Measurements from ENCODE around the gene RRAS2. TPM values are rescaled to one million over a fixed set of nuclear protein-coding genes. Genes with fewer than 3 reads are reported as not detected.

The RRAS2 gene
- total RNA-seq, 2 experiments from 2014 or later: 0.60 TPM; not detected in 1

DNA sequence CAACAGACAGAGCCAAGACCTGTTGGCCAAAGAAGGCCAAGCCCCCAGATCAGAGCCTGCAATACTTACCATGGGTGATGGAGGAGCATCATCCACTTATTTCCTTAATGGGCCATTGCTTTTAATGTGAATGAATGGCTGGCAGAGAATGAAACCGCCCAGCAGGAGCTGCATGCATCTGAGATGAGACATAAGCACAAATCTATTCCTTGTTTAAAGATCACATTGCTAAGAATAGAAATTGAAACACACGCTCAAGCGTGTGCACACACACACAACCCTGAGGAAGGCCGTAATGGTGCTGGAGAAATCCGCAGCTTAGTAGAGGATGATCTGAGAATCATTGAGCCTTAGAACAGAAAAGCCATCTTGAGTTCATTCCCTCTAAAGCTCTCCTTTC is 5.3 kb upstream of the RRAS2 start:
- Histone ChIP-seq H3K79me2 (ENCODE audit: insufficient read depth, low read depth, low read length) (no peaks in the 10 kb centered on the region), H3K4me3 (ENCODE audit: low read depth, low read length, poor library complexity, severe bottlenecking) (no peak overlapping the region), H3K4me1 (ENCODE audit: insufficient read depth, low read length, poor library complexity, severe bottlenecking) (no peaks in the 10 kb centered on the region), H3K9me3 (ENCODE audit: low read length) (no peaks in the 10 kb centered on the region), H3K27ac (ENCODE audit: low read depth, low read length, poor library complexity, severe bottlenecking) (no peak overlapping the region), H4K20me1 (ENCODE audit: insufficient read depth, low read length) (no peaks in the 10 kb centered on the region), H3K4me2 (ENCODE audit: low read length) (no peak overlapping the region), H2AFZ (ENCODE audit: low read length) (no peak overlapping the region), H3K9me2 (ENCODE audit: insufficient read depth, low read length) (no peaks in the 10 kb centered on the region), H3K36me3 (ENCODE audit: insufficient read depth, low read length) (no peaks in the 10 kb centered on the region)
- DNase-seq (ENCODE audit: low spot score): no peak
- CTCF ChIA-PET (ENCODE audit: unreplicated experiment): no interaction called here
- POLR2A ChIA-PET: no interaction called here
- no TSS peak for BruUV-seq (replicated peaks)
- intact Hi-C loops (cut with micrococcal nuclease; ENCODE audit: unreplicated experiment): no loop called here
- TF ChIP-seq EZH2phosphoT487 (IDR thresholded peaks at IDR 0.05; ENCODE audit: borderline replicate concordance, low read depth, low read length): no peak
- TF ChIP-seq, protein P1, sequence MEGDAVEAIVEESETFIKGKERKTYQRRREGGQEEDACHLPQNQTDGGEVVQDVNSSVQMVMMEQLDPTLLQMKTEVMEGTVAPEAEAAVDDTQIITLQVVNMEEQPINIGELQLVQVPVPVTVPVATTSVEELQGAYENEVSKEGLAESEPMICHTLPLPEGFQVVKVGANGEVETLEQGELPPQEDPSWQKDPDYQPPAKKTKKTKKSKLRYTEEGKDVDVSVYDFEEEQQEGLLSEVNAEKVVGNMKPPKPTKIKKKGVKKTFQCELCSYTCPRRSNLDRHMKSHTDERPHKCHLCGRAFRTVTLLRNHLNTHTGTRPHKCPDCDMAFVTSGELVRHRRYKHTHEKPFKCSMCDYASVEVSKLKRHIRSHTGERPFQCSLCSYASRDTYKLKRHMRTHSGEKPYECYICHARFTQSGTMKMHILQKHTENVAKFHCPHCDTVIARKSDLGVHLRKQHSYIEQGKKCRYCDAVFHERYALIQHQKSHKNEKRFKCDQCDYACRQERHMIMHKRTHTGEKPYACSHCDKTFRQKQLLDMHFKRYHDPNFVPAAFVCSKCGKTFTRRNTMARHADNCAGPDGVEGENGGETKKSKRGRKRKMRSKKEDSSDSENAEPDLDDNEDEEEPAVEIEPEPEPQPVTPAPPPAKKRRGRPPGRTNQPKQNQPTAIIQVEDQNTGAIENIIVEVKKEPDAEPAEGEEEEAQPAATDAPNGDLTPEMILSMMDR (conservative IDR thresholded peaks at IDR 0.05; ENCODE audit: low read length): no peak

DNA sequence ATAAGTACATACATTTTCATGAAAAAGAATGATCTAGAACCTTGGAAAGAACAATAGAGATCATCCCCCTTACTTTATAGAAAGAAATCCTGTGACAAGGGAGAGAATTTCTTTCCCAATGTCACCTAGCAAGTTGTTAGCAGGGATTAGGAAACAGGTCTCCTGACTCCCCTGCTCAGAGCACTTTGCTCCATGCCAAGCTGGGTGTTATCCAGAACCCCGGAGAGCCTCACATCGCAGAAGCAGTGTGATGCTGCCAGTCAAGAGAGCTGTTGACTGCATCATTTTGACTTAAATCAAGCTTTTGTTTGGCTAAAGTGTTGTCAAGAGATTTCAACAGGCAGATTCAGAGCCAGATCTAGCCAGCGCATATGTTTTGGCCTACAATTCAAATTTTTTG is 3.6 kb upstream of the RRAS2 start:
- CTCF ChIA-PET (ENCODE audit: unreplicated experiment): no interaction called here

DNA sequence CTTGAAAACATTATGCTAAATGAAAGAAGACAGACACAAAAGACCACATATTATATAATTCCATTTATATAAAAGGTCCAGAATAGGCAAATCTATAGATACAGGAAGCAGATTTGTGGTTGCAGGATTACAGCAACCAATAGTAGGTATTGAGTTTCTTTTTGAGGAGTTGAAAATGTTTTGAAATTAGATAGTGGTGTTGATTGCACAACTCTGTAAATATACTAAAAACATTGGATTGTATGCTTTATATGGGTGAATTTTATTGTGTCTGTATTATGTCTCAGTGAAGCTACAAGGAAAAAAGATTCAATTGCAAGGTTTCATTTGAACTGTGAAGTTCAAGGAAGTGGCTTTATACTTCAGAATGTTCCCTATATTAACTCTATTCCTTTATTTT is 3.0 kb upstream of the RRAS2 start:
- H3K9me2 ChIP-seq (ENCODE audit: insufficient read depth, low read length): no peaks in the 10 kb centered on the region
- no peaks in the 10 kb centered on the region for H4K20me1 ChIP-seq (ENCODE audit: insufficient read depth, low read length)
- DNase-seq (ENCODE audit: low spot score): no peak
- BruUV-seq (replicated peaks): no TSS peak
- H3K9me3 ChIP-seq (ENCODE audit: low read length): no peaks in the 10 kb centered on the region
- no peak overlapping the region for H3K4me3 ChIP-seq (ENCODE audit: low read depth, low read length, poor library complexity, severe bottlenecking)
- H3K4me2 ChIP-seq (ENCODE audit: low read length): no peak overlapping the region
- intact Hi-C loops (cut with micrococcal nuclease; ENCODE audit: unreplicated experiment): no loop called here
- TF ChIP-seq, protein P1 (conservative IDR thresholded peaks at IDR 0.05; ENCODE audit: low read length): no peak
- TF ChIP-seq EZH2phosphoT487 (IDR thresholded peaks at IDR 0.05; ENCODE audit: borderline replicate concordance, low read depth, low read length): no peak
- H3K4me1 ChIP-seq (ENCODE audit: insufficient read depth, low read length, poor library complexity, severe bottlenecking): no peaks in the 10 kb centered on the region
- no peaks in the 10 kb centered on the region for H3K36me3 ChIP-seq (ENCODE audit: insufficient read depth, low read length)
- CTCF ChIA-PET (ENCODE audit: unreplicated experiment): no interaction called here
- H3K79me2 ChIP-seq (ENCODE audit: insufficient read depth, low read depth, low read length): no peaks in the 10 kb centered on the region
- POLR2A ChIA-PET: interaction anchor here (0.6 to 1.1 kb wide), 3 partner anchors 10 to 136 kb away, joined by 3 to 4 read pairs (median 3); no protein-coding TSS in a partner anchor
- H2AFZ ChIP-seq (ENCODE audit: low read length): no peak overlapping the region
- H3K27ac ChIP-seq (ENCODE audit: low read depth, low read length, poor library complexity, severe bottlenecking): no peak overlapping the region

More for the DNA sequence above, 3.6 kb upstream of the RRAS2 start:
- H4K20me1 ChIP-seq (ENCODE audit: insufficient read depth, low read length): no peaks in the 10 kb centered on the region
- H3K9me3 ChIP-seq (ENCODE audit: low read length): no peaks in the 10 kb centered on the region
- no peak overlapping the region for H2AFZ ChIP-seq (ENCODE audit: low read length)
- TF ChIP-seq, protein P1 (conservative IDR thresholded peaks at IDR 0.05; ENCODE audit: low read length): no peak
- no peak for TF ChIP-seq EZH2phosphoT487 (IDR thresholded peaks at IDR 0.05; ENCODE audit: borderline replicate concordance, low read depth, low read length)
- intact Hi-C loops (cut with micrococcal nuclease; ENCODE audit: unreplicated experiment): no loop called here
- POLR2A ChIA-PET: interaction anchor here (0.6 to 1.1 kb wide), 3 partner anchors 10 to 190 kb away, joined by 3 to 4 read pairs (median 3); no protein-coding TSS in a partner anchor
- H3K36me3 ChIP-seq (ENCODE audit: insufficient read depth, low read length): no peaks in the 10 kb centered on the region
- DNase-seq (ENCODE audit: low spot score): no peak
- no peaks in the 10 kb centered on the region for H3K79me2 ChIP-seq (ENCODE audit: insufficient read depth, low read depth, low read length)
- no peak overlapping the region for H3K4me2 ChIP-seq (ENCODE audit: low read length)
- H3K4me3 ChIP-seq (ENCODE audit: low read depth, low read length, poor library complexity, severe bottlenecking): no peak overlapping the region
- no peaks in the 10 kb centered on the region for H3K4me1 ChIP-seq (ENCODE audit: insufficient read depth, low read length, poor library complexity, severe bottlenecking)
- H3K27ac ChIP-seq (ENCODE audit: low read depth, low read length, poor library complexity, severe bottlenecking): no peak overlapping the region
- H3K9me2 ChIP-seq (ENCODE audit: insufficient read depth, low read length): no peaks in the 10 kb centered on the region
- BruUV-seq (replicated peaks): no TSS peak
